NOMO-1 treated with DMSO at 0.1 percent for 48 hours (cell line): Measurements from ENCODE around the gene OR5B17.
"Not testable (repeated sequence)": the region's sequence is repeated elsewhere in the genome, so short reads cannot be mapped to it uniquely, and the experiment has no call there.

Experiments used
- DNase-seq: peaks from one replicate; lab custom pipeline; 2025; ENCODE audit not compliant: unreplicated experiment; lab: John Stamatoyannopoulos, UW

Gene OR5B17

DNA sequence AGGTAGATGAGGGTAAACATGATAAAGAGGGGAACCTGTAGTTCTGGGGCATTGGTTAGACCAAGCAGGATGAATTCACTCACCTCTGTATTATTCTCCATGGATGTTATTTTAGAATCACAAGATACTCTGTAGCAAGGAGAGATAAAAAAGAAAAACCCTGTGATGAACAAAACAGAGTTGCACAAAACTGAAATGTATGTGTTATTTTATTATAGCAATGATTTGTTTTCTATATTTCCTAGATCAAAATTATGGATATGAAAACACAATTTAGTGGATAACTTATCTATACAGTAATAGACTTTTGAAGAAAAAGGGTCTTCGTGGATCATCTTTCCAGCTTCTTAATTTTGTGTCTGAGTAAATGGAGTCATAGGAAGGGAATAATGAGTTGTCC is at the start of gene OR5B17:
Gene OR5B17, minus strand, starts transcription at position 101 of the 400 bp plus-strand sequence. Its CDS starts 0 bp downstream, at position 101.
- DNase-seq = no peak

DNA sequence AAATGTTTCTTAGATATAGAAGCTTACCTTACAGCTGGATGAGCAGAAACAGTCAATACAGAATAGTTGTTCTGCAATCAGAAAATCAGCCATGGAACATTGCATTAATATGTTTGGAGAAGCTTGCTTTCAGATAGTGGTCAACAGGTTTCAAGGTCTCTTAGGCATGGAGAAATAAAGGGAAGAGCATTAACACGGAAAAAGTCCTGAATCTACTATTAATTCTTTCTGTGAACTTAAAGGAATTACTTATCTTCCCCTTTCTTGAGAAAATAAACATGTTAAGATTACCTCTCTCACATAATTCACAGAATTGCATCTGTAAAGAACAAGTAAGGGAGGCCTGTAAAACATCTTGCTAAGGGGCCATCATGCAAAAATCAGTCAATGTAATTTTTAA is 47.9 kb upstream of the OR5B17 start, which contains the start of gene OR5B3:
Gene OR5B3, minus strand, starts transcription at position 101 of the 400 bp plus-strand sequence. CDS start 3,465 bp downstream, outside the sequence.
- no peak for DNase-seq

DNA sequence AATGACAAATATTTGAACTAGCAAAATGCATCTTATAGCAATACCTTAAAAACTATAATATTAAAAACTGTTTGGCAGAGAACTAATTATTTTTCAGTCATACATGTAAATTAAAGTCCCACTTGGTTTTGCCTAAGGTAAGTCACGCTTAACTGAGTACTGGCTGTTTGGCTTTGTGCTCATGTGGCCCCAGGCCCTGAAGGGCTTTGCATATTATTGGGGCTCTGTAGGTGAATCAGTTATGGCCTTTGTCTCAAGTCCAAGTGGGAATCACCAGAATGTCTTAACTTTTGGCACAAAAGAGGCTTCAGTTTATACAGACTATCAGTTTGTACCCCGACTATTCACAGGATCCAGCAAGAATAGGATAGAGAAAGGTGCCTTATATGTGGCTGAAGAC is 40.8 kb upstream of the OR5B17 start:
- not testable (repeated sequence) for DNase-seq

DNA sequence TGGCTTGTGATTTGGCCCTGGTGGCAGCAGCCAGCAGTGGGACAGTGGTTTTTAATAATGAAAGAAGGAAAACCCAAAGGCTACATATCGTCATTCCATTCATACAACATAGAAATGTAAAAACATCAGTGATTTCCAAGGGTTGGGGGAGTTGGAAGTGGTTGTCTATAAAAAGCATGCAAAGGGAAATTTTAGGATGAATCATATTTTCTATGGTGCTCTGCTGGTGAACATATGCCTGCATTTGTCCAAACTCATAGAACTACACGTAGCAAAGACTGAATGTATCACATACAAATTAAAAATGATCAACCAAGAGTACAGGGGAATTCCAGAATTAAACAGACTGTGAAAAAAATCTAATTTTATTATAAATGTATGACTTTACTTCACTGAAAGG is 36.7 kb upstream of the OR5B17 start:
- no peak for DNase-seq

DNA sequence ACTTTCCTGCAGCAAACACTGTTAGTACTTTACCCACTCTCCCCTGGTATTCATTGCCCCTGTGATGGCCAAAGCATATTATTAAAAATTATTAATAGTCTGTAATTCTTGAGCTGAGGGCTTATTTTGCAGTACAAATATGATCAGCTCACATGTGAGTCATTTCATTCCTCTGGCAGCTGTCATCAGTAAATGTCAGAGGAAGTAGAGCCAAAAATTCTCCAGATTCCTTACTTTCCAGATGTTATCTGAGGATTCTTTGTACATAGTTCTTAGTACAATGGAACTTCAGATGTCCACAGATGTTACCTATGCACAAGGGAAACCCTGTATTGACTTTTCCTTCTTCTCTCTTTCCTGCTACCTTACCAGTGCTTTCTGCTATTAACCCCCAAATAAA is 35.3 kb upstream of the OR5B17 start:
- no peak for DNase-seq

DNA sequence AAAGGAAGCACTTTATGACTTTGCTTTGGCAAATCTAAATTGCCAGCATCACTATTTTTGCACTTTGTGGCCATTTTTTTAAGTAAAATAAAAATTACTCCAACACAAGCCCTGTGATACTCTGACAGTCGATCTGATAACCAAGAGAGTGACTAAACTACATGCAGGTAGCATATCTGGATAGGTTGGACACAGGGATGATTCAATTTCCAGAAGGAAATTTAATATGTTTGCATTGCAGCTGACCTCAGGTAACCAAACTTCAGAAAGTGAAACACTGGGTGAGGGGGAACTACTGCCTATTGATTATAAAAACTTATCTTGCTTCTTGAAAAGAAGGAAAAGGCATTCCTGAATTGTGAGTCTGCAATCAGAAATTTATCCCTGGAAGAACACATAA is 33.9 kb upstream of the OR5B17 start:
- DNase-seq = no peak

DNA sequence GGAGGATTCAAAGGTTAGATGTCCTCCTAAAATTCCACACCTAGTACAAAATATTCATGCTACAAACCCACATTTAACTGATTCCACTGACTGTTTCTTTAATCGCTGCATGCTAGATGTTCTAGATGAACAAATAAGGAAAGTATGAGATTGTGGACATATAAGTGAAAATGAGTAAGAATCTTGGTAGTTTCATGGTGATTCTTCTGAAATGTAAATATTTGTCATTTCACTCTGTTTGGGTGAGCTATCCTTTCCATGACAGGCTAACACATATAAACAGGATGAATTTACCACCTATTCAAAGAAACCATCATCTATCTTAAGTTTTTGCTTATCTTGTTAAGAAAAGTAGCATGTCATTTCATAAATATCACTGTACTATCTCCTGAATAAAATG is 33.0 kb upstream of the OR5B17 start:
- DNase-seq = no peak

DNA sequence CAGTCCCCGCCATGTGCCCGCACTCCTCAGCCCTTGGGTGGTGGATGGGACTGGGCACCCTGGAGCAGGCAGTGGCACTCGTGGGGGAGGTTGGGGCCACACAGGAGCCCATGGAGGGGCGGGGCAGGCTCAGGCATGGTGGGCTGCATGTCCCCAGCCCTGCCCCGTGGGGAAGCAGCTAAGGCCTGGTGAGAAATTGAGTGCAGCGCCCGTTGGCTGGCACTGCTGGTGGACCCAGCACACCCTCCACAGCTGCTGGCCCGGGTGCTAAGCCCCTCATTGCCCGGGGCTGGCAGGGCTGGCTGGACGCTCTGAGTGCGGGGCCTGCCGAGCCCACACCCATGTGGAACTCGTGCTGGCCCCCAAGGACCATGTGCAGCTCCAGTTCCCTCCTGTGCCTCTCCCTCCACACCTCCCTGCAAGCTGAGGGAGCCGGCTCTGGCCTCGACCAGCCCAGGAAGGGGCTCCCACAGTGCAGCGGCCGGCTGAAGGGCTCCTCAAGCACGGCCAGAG is 31.7 kb upstream of the OR5B17 start:
- DNase-seq = no peak

DNA sequence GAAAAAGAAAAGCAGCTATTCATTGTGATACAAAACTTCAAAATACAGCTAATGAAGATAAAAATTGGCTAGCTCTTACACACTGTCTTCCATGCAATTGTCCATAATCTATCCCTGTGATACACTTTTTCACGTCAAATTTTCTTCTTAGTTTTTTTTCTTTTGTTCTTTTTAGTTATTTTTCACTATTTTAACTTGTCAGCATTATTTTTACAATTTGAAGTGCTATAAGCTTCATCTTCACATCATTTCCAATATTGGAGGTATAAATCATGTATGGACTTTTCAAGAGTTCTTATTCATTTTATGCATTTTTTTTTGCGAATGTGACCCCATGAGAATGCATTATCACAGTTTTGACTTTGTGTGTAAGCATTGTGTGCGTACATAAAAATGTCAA is 4.1 kb downstream of the OR5B17 start:
- no peak for DNase-seq

DNA sequence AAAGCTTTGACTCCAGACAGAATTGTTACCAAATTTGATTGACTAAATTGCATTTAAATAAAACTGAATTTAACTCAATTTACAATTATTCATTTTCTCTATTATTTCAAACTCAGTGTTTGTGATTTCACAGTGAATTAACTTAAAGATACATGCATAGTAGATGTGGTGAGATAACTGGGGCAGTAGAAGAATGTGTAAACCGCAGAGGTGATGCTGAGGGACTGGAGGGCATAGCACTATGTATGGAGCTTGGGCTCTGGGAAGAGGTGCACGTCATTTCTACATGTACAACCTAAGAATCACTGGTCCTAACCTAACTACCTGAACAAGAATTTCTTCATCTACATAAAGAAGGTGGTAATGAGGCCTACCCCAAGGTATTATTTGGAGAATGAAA is 13.7 kb downstream of the OR5B17 start:
- no peak for DNase-seq

DNA sequence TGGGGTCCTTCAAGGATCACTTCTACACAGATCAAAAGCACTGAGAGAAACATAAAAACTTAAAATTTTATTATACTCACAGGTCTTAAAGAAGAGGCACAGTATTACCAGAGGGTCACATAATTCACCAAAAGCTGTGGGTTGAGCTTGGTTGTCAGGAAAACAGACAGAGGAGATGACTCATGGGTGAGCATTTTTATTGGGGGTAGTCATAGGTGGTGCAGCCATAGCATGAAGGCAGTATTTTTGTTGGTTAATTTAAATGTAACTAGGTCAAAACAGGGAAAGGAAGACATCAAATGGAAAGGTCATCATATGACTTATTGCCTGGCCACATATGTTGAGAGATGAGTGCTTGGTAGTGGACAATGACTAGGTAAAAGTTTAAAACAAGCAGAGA is 24.2 kb downstream of the OR5B17 start:
- no peak for DNase-seq

DNA sequence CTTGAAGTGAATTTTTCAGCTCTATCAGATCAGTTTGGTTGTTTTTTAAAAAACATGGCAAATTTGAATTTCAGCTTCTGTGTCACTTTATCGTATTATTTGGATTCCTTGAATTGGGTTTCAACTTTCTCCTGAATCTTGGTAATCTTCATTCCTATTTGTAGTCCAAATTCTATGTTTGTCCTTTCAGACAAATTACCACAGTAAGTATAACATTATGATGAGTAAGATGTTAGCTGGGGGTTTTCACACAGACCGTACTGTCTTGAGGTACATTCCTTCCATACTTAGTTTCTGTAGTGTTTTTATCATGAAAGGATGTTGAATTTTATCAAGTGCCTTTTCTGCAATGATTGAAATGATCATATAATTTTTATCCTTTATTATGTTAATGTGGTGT is 28.0 kb downstream of the OR5B17 start:
- no peak for DNase-seq

DNA sequence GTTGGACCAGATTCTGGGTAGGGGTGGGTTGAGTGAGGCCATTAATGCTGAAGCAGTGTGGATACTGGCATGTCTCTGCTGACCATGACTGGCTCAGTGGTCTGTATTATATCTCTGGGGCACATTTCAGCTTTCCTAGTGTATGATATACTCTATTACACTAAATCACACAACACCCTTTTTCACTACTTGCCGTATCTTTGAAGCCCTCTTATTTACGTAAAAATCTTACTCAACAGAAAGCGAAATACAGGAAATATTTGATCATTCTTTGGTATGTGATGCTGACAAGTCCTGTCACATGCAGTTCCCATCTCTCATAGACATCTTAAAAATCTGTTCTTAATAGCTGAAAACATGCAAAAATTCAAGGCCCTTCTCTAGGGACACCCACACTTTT is 40.3 kb downstream of the OR5B17 start:
- DNase-seq = no peak

DNA sequence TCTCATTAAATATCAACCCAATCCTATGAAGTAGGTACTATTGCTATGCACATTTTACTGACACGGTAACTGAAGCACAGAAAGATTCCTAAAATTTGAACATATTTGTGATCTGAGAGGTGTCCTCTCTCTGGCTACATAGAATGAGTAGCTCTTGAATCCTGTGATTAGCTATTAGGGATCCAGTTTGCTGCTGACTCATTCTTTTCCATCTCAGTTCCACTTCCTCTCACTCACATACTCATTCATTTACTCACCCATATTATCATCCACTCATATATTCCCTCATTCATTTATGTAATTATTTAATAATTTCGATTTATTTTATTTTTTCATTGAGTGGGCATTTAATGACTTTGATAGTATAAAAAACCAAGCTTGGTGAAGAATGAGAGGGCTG is 42.7 kb downstream of the OR5B17 start:
- no peak for DNase-seq
